HFFc6 (cell line): Measurements from ENCODE around the gene KATNAL1. TPM values are rescaled to one million over a fixed set of nuclear protein-coding genes. Genes with fewer than 3 reads are reported as not detected.

ENCODE experiments used
- DNase-seq: peaks from one replicate; pipeline ENCODE4 v3.0.0-alpha.2; 2018
- H3K27ac Mint-ChIP-seq: 2 replicates; pipeline ENCODE4 v1.8.0; 2020; ENCODE audit warnings: mild to moderate bottlenecking, mixed read lengths
- H3K27me3 Mint-ChIP-seq: 2 replicates; pipeline ENCODE4 v1.8.0; 2021; ENCODE audit warnings: mild to moderate bottlenecking, moderate library complexity, mixed read lengths; ENCODE audit not compliant: insufficient read depth
- H3K36me3 Mint-ChIP-seq: 2 replicates; pipeline ENCODE4 v1.8.0; 2021; ENCODE audit warnings: low read depth, mixed read lengths
- H3K4me1 Mint-ChIP-seq: 2 replicates; pipeline ENCODE4 v1.8.0; 2020; ENCODE audit warnings: low read depth, mixed read lengths
- H3K4me3 Mint-ChIP-seq: 2 replicates; pipeline ENCODE4 v1.8.0; 2020; ENCODE audit warnings: mild to moderate bottlenecking, moderate library complexity, mixed read lengths
- H3K9me3 Mint-ChIP-seq: 2 replicates; pipeline ENCODE4 v1.8.0; 2020; ENCODE audit warnings: mild to moderate bottlenecking, mixed read lengths
- CTCF ChIP-seq: fragments of 200-600 bp; sonication (generic); IDR thresholded peaks from 2 replicates; pipeline ENCODE4 v1.5.0; 2021; ENCODE audit warnings: antibody characterized with exemption, mild to moderate bottlenecking
- total RNA-seq, 6 experiments: library from RNA; stranded (reverse); fragmentation: NEBNext Ultra II Directional; extraction: Animal tissue kit (Norgen Biotek cat#: 25700); gene quantifications; 2 replicates in 1 of 6; 3 replicates in 5 of 6; pipeline ENCODE4 v1.2.3, GENCODE V29; 2021

KATNAL1 gene
- total RNA-seq, 6 experiments from 2014 or later: 48.2 to 71.4 (median 61.2) TPM

- TF ChIP-seq CTCF: no peak
- H3K9me3 Mint-ChIP-seq: no peaks in the 10 kb centered on the region
- DNase-seq: peak; percentile 77
- H3K36me3 Mint-ChIP-seq: no peaks in the 10 kb centered on the region
- H3K4me3 Mint-ChIP-seq: peak overlapping the region; percentile 41; the same call in 1 of the 2 replicates
- H3K4me1 Mint-ChIP-seq: peaks cover 70% of the 10 kb centered on the region
- H3K27me3 Mint-ChIP-seq: no peaks in the 10 kb centered on the region
- H3K27ac Mint-ChIP-seq: peak overlapping the region; percentile 85
These were observed 31.0 kb upstream of the KATNAL1 start for GRCh38 chr13:30338331-30338851.

DNA sequence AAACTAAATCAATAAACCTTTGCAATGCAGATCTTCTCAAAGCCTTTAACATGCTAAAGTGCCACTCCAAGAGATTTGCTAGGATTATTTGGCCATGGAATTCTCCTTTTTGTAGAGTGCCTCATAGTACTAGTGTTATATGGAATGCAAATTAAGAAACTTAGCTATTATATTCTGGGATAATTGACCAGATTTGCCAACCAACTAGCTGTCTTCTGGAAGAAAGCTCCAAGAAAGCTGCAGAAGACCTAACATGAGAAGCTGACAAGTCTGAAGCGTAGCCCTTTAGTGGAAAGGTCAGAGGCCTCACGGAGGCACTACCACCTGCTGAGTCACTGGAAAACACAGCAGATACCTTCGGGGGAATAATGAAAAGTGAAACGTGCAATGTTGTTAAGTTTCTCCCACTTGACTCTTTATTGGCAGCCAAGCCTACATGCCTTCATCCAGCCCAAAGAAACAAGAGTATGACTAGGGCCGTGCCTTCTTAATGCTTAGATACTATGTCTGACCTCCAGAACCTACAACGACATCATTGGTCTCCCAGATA, 29.8 kb upstream of the KATNAL1 start:
- no peaks in the 10 kb centered on the region for H3K27me3 Mint-ChIP-seq
- no peak overlapping the region for H3K27ac Mint-ChIP-seq
- H3K4me1 Mint-ChIP-seq: peaks cover 63% of the 10 kb centered on the region
- TF ChIP-seq CTCF: no peak
- no peaks in the 10 kb centered on the region for H3K36me3 Mint-ChIP-seq
- no peak overlapping the region for H3K4me3 Mint-ChIP-seq
- no peak for DNase-seq
- H3K9me3 Mint-ChIP-seq: no peaks in the 10 kb centered on the region

DNA sequence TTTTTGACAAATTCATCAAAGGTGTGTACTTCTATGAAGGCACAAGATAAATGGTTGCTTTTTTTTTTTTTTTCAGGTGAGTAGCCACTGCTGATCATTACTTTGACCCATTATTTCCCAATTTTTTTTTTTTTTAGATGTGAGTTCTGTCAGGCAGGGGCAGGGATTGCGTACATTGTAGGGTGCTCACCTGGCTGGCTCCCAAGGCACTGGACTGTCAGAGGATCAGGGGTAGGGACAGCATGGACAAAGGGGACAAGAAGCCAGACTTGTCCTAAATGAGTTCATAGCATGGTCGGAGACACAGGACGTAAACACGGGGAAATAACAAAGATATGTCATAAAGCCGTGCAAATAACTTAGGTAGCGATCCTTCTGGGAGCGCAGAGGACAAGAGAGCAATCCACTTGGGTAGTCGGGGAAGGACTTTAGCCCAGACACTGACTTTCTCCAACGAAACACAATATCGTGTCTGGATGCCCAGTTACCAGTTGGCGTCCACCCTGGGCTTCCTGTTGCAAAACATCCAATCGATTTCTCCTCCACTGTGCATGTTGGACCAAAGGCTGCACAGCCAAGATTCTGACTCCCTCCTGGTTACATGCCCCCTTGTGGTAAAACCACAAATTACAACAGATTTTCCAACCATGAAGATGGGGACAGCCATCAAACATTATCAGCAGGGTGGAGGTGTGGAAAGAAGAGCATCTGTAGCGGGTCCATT, 27.5 kb upstream of the KATNAL1 start:
- H3K4me1 Mint-ChIP-seq: peaks cover 53% of the 10 kb centered on the region
- H3K36me3 Mint-ChIP-seq: no peaks in the 10 kb centered on the region
- DNase-seq: no peak
- H3K27me3 Mint-ChIP-seq: peaks cover 3% of the 10 kb centered on the region; the same call in 1 of the 2 replicates
- H3K4me3 Mint-ChIP-seq: no peak overlapping the region
- no peak overlapping the region for H3K27ac Mint-ChIP-seq
- TF ChIP-seq CTCF: peak; percentile 76
- no peaks in the 10 kb centered on the region for H3K9me3 Mint-ChIP-seq

GRCh38 chr13:30333616-30334015, 26.3 kb upstream of the KATNAL1 start:
- Mint-ChIP-seq H3K9me3 (no peaks in the 10 kb centered on the region), H3K27me3 (peaks cover 3% of the 10 kb centered on the region; the same call in 1 of the 2 replicates), H3K4me1 (peaks cover 46% of the 10 kb centered on the region), H3K27ac (no peak overlapping the region), H3K4me3 (no peak overlapping the region), H3K36me3 (no peaks in the 10 kb centered on the region)
- TF ChIP-seq CTCF: no peak
- DNase-seq: no peak

DNA sequence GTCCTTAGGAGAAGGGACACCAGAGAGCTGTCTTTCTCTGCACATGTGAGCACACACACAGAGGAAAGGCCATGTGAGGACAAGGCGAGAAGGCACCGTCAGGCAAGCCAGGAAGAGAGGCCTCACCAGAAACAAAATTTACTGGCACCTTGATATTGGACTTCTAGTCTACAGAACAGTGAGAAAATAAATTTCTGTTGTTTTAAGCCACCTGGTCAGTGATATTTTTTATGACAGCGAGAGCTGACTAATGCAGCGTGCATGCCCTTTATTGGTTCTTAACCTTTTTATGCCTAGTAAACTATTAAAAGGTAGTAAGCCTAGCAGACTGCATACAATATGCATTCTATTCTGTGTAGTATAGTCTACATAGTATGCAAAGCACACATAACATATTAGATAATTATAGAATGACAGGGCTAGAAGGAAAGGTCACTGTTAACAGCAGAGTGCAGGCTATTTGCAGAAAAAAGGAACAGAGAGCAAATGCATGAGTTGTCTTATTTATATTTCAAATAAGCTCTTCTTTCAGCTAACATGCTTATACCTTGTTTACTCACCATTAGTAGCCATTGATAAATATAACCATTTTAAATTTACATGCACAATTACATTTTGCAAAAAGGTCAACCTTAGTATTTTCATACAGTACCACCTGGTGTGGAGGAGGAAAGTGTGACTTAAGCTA, 25.2 kb upstream of the KATNAL1 start:
- H3K4me1 Mint-ChIP-seq: peaks cover 36% of the 10 kb centered on the region
- H3K4me3 Mint-ChIP-seq: no peak overlapping the region
- peaks cover 3% of the 10 kb centered on the region; the same call in 1 of the 2 replicates for H3K27me3 Mint-ChIP-seq
- no peak overlapping the region for H3K27ac Mint-ChIP-seq
- H3K36me3 Mint-ChIP-seq: no peaks in the 10 kb centered on the region
- H3K9me3 Mint-ChIP-seq: no peaks in the 10 kb centered on the region
- no peak for TF ChIP-seq CTCF
- no peak for DNase-seq
